GM11168 (cell line): Measurements from ENCODE around the gene MTHFD2L.

Experiments used
- in situ Hi-C: fragments of 300-500 bp; cut with MboI; formaldehyde crosslinking; loops from one replicate; pipeline ENCODE4 v1.12.0; 2022; ENCODE audit warnings: low sequenced_read_pairs; ENCODE audit not compliant: unreplicated experiment

MTHFD2L gene

DNA sequence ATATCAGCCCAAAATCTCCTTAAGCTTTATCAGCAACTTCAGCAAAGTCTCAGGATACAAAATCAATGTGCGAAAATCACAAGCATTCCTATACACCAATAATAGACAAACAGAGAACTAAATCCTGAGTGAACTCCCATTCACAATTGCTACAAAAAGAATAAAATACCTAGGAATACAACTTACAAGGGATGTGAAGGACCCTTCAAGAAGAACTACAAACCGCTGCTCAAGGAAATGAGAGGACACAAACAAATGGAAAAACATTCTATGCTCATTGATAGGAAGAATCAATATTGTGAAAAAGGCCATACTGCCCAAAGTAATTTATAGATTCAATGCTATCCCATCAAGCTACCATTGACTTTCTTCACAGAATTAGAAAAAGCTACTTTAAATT, 27.1 kb upstream of the MTHFD2L start:
- in situ Hi-C loops, result loop anchor here (25.0 kb wide), 1 partner anchor 444 kb away; no protein-coding TSS in a partner anchor

GRCh38 chr4:74132188-74132587, 25.7 kb upstream of the MTHFD2L start:
- in situ Hi-C loops, result loop anchor here (25.0 kb wide), 1 partner anchor 445 kb away; no protein-coding TSS in a partner anchor

DNA sequence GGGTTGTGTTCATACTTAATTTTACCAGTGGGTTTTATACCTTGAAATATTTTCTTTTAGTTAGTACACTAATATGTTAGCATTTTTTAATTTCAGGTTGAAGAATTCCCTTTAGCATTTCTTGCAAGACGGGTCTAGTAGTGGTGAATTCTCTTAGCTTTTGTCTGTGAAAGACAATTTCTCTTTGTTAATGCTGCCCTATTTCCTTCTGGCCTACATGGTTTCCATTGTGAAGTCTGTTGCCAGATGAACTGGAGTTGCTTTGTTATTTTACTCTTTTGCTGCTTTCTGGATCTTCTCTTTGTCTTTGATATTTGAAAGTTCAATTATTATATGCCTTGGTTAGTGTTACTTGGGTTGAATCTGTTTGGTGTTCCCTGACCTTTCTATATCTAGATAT, 25.0 kb upstream of the MTHFD2L start:
- in situ Hi-C loops, result loop anchor here (25.0 kb wide), 1 partner anchor 446 kb away; no protein-coding TSS in a partner anchor

GRCh38 chr4:74133786-74134499, 24.0 kb upstream of the MTHFD2L start:
- in situ Hi-C loops, result loop anchor here (25.0 kb wide), 1 partner anchor 447 kb away; no protein-coding TSS in a partner anchor

DNA sequence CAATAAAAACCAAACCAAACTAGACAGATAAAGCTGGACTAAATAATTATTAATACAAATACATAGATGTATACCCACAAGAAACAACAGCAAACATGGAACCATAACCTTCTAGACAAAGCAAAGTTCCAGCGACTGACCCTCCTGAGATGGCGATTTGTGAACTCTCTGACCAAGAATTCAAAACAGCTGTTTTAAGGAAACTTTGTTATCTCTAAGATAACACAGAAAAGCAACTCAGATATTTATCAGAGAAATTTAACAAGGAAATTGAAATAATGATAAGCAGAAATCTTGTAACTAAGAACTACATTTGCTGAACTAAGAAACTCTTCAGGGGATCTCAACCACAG, 23.4 kb upstream of the MTHFD2L start:
- in situ Hi-C loops, result loop anchor here (25.0 kb wide), 1 partner anchor 447 kb away; no protein-coding TSS in a partner anchor

DNA sequence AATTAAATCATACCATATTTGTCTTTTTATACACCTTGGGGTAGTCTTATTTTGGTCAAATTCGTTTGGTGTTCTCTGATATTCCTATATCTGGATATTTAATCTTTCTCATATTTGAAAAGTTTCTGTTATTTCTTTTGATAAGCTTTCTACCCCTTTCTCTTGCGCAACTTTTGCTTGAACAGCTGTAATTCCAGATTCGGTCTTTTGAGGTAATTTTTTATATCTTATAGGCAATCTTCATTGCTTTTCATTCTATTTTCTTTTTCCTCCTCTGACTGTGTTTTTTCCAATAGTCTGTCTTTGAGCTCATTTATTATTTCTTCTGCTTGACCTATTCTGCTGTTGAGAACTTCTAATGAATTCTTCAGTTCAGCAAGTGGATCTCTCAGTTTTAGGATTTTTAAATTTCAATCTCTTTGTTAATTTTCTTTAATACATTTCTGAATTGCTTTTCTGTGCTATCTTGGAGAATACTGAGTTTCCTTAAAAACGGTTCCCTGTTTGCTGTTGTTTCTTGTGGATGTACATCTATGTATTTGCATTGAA, 11.3 kb upstream of the MTHFD2L start:
- in situ Hi-C loops, result loop anchor here (25.0 kb wide), 1 partner anchor 459 kb away; no protein-coding TSS in a partner anchor

DNA sequence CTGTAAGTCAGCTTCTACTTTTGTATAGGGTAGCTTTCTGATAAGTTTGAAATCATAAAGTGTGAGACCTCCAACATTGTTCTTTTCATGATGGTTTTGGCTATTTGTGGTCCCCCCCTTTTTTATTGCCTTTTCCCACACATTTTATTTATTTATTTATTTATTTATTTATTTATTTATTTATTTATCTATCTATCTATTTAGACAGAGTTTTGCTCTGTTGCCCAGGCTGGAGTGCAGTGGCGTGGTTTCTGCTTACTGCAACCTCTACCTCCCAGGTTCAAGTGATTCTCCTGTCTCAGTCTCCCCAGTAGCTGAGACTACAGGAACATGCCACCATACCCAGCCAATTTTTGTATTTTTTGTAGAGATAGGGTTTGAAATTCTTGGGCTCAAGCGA, 9.7 kb upstream of the MTHFD2L start:
- in situ Hi-C loops, result loop anchor here (25.0 kb wide), 1 partner anchor 461 kb away; no protein-coding TSS in a partner anchor

GRCh38 chr4:74152836-74153235, 5.1 kb upstream of the MTHFD2L start:
- in situ Hi-C loops, result no loop called here

- in situ Hi-C loops, result no loop called here
These were observed 1.4 kb upstream of the MTHFD2L start for GRCh38 chr4:74156521-74156920.

DNA sequence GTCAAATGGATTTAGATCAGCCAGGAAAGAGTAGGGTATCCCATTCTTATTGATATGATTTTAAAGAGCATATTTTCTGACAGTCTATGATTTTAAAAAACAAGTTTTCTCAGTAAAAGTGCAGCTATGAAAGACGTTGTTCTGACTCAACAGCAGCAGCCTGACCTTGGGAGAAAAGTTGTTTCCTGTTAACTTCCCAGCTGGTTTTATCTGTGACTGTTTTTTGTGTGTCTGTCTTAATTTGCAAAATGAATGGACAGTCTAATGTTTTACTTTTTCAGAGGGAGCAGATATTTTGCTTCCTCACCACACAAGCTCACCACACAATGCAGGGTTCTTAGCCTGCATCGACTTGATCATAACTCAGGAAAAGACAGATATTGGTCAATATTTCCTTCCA, 764 bp upstream of the MTHFD2L start:
- in situ Hi-C loops, result no loop called here

DNA sequence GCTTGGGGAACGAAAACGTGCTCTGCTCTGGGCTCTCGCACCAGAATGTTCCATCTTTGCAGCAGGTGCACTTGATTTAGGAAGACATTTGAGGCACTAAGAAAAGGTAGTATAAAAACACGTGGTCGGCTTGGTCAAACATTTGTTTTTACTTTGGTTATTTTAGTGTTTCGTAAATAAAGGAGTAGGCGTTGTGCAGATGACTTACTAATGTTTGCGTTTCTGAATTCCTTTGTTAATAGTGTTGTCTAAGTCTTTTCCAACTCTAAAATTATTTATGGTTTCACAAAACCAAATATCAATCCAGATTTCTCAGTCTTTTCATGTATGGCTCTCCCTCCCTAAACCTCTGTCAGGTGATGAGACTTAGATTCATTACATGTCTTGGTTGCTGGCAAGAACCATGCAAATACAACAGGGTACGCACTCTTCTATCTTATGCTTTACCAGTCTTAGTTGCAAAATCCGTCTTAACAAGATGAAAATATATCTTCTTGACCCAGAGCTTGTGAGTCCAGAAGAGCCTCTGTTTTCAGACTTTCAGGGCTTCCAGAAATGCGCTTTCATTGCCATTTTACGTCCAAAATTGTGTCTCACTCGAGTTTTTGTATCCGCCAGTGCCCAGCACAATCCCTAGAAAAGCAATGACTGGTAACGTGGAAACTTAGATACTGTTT, 686 bp downstream of the MTHFD2L start:
- in situ Hi-C loops, result no loop called here

GRCh38 chr4:74159143-74159709, 1.3 kb downstream of the MTHFD2L start:
- in situ Hi-C loops, result no loop called here

DNA sequence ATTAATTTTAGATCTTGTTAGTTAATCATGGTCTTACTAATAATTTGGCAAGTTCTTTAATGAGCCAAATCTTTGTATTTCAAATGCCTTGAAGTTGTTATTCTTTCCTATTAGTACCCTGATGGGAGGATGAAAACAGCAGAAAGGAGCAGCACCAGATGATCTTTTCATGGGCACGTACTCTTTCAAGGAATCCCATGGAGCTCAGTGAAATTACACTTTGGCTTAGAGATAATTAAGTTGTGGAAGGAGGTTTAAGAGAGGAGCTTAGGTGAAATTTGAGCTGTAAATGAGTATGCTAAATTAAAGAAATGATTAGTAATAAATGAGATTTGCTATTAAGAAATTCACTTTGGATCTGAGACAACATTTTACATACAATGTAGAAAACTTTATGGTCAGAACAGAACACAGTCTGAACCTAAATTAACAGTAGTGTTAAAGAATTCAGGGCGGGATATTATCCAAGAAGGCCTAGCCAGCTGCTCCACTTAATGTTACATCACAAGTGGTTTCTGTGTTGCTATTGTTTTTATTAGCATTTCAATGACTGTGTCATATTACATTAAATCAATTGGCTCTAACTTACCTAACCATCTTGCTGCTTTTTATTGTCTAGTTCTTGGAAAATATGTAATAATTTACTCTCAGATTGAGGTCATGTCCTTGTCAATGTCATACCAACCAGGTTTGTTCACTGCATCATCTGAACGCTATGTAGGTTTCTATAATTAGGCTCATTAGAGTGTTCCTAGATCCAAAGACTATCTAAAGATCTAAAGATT, 3.9 kb downstream of the MTHFD2L start:
- in situ Hi-C loops, result no loop called here

GRCh38 chr4:74166135-74166534, 8.2 kb downstream of the MTHFD2L start:
- in situ Hi-C loops, result no loop called here

DNA sequence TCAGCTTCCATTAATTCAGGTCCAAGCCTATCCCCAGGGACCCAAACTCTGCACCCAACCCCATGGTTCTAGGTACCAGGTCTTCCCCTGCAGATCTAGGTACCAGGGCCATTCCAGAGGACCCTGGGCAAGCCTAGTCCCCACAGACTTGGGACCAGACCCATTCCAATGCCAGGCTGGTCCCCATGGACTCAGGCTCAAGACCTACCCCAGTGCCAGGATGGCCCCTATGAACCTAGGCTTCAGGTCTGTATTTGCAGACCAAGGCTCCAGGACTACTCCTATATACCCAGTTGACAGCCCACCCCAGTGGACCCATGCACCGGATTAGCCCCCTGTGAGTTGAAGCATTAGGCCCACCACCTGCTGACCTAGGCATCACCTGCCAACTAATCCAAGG, 8.9 kb downstream of the MTHFD2L start:
- in situ Hi-C loops, result no loop called here

GRCh38 chr4:74167585-74167984, 9.7 kb downstream of the MTHFD2L start:
- in situ Hi-C loops, result no loop called here

GRCh38 chr4:74168841-74169240, 10.9 kb downstream of the MTHFD2L start:
- in situ Hi-C loops, result no loop called here

- in situ Hi-C loops, result no loop called here
These were observed 15.4 kb downstream of the MTHFD2L start for GRCh38 chr4:74173321-74173720.

GRCh38 chr4:74174421-74174820, 16.5 kb downstream of the MTHFD2L start:
- in situ Hi-C loops, result no loop called here

- in situ Hi-C loops, result no loop called here
These were observed 17.0 kb downstream of the MTHFD2L start for GRCh38 chr4:74174941-74175340.
